SU-DHL-6 (cell line): ENCODE measurements around the gene CNR2.

ENCODE experiments used
- H2AFZ ChIP-seq: fragments of 200-600 bp; sonication (generic); 2 replicates; pipeline ENCODE4 v1.6.1; 2014; ENCODE audit warnings: low read depth, mild to moderate bottlenecking, moderate library complexity, mixed read lengths, antibody characterized with exemption, low read length; ENCODE audit not compliant: severe bottlenecking
- H3F3A ChIP-seq: fragments of 200-600 bp; shearing (Covaris generic); 2 replicates; pipeline ENCODE4 v1.6.0; 2016; ENCODE audit warnings: antibody characterized with exemption, mild to moderate bottlenecking; ENCODE audit not compliant: insufficient read depth
- H3K27ac ChIP-seq: fragments of 200-600 bp; sonication (generic); 2 replicates; pipeline ENCODE4 v1.5.1; 2016; ENCODE audit warnings: low read depth, mild to moderate bottlenecking, low read length, moderate library complexity, mixed read lengths
- H3K27me3 ChIP-seq: fragments of 200-600 bp; sonication (generic), shearing (Covaris generic); 2 replicates; pipeline ENCODE4 v1.6.0; 2014; ENCODE audit warnings: mild to moderate bottlenecking, low read length
- H3K36me3 ChIP-seq: fragments of 200-600 bp; sonication (generic); 2 replicates; pipeline ENCODE4 v1.6.1; 2014; ENCODE audit warnings: mild to moderate bottlenecking, low read length, mixed read lengths
- H3K4me2 ChIP-seq: fragments of 300-600, 200-600 bp; shearing (Covaris generic), sonication (generic); 2 replicates; pipeline ENCODE4 v1.6.0; 2014; ENCODE audit warnings: low read length, low read depth, mild to moderate bottlenecking; ENCODE audit not compliant: poor library complexity, severe bottlenecking
- H3K4me3 ChIP-seq: fragments of 200-600 bp; sonication (generic); 2 replicates; pipeline ENCODE4 v1.5.1; 2014; ENCODE audit warnings: antibody characterized with exemption, low read length, mild to moderate bottlenecking, mixed read lengths; ENCODE audit not compliant: insufficient read depth, poor library complexity, severe bottlenecking
- H3K79me2 ChIP-seq: fragments of 200-600 bp; sonication (generic); 2 replicates; pipeline ENCODE4 v1.6.1; 2014; ENCODE audit warnings: mild to moderate bottlenecking, low read length, moderate library complexity; ENCODE audit not compliant: insufficient read depth
- H3K9ac ChIP-seq: fragments of 200-600 bp; sonication (generic); 2 replicates; pipeline ENCODE4 v1.7.0; 2014; ENCODE audit warnings: mild to moderate bottlenecking, low read length
- H3K9me2 ChIP-seq: fragments of 200-600 bp; sonication (generic); replicated peaks from 2 replicates; pipeline ENCODE4 v1.6.1; 2014; ENCODE audit warnings: low read length; ENCODE audit not compliant: insufficient read depth
- H3K9me3 ChIP-seq: fragments of 200-600 bp; sonication (generic); 2 replicates; pipeline ENCODE4 v1.6.1; 2014; ENCODE audit warnings: low read length, mixed read lengths; ENCODE audit not compliant: insufficient read depth
- H4K20me1 ChIP-seq: fragments of 200-600 bp; sonication (generic); 2 replicates; pipeline ENCODE4 v1.6.1; 2014; ENCODE audit warnings: low read depth, mild to moderate bottlenecking, antibody characterized with exemption, low read length, moderate library complexity, mixed read lengths
- EZH2phosphoT487 ChIP-seq: fragments of 200-600 bp; sonication (generic), shearing (Covaris generic); conservative IDR thresholded peaks from 2 replicates; pipeline ENCODE4 v1.6.1; 2018; ENCODE audit warnings: mild to moderate bottlenecking, antibody characterized with exemption, low read length, moderate library complexity, mixed read lengths
- TF ChIP-seq, protein P1 (sequence below): fragments of 200-600 bp; sonication (generic); IDR thresholded peaks from one replicate; pipeline ENCODE4 v1.5.1; 2017; ENCODE audit warnings: antibody characterized with exemption, mild to moderate bottlenecking, low read length, moderate library complexity; ENCODE audit not compliant: insufficient read depth, poor library complexity, severe bottlenecking

The CNR2 gene

DNA sequence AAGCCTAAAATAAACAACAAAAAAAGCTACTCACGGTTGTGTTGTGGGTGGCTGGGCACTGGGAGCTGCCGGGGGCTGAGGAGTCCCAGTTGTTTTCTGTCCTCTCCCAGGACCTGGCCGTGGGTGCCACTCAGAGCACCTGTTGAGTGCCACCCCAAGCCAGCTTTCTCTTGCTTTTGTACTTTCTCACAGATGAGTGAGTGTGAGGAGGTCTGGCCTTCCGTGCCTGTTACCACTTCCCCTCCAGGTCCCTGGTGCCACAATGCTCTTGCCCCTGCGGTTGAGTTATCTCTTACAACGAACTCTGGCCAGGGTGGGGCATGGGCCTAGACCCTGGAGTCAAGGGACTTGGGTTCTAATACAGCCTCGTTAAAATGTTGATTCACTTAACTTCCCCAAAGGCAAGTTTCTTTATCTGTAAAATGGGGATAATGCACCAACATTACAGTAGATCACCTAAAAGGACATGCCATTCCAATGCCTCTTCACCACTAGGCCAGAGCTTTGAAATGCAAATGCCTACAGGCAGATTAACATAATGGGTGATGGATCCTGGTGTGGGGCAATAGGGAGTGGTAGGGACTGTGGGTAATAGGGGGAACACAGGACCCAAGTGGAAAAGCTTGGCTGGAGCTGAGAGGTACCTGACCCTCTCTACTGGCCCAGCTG, at the start of gene CNR2:
CNR2 (minus strand) TSS at position 151 of the 669 bp plus-strand sequence. CDS start 37,745 bp downstream, outside the sequence.
- TF ChIP-seq, protein P1, sequence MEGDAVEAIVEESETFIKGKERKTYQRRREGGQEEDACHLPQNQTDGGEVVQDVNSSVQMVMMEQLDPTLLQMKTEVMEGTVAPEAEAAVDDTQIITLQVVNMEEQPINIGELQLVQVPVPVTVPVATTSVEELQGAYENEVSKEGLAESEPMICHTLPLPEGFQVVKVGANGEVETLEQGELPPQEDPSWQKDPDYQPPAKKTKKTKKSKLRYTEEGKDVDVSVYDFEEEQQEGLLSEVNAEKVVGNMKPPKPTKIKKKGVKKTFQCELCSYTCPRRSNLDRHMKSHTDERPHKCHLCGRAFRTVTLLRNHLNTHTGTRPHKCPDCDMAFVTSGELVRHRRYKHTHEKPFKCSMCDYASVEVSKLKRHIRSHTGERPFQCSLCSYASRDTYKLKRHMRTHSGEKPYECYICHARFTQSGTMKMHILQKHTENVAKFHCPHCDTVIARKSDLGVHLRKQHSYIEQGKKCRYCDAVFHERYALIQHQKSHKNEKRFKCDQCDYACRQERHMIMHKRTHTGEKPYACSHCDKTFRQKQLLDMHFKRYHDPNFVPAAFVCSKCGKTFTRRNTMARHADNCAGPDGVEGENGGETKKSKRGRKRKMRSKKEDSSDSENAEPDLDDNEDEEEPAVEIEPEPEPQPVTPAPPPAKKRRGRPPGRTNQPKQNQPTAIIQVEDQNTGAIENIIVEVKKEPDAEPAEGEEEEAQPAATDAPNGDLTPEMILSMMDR = no peak
- TF ChIP-seq EZH2phosphoT487 = no peak
- Histone ChIP-seq H3K36me3 (no peaks in the 10 kb centered on the region), H3K27ac (peak within 1 kb of the TSS; percentile 96), H3K9me3 (no peaks in the 10 kb centered on the region), H3K9me2 (no peaks in the 10 kb centered on the region), H3F3A (peaks cover 77% of the 10 kb centered on the region), H3K27me3 (no peaks in the 10 kb centered on the region), H3K4me3 (peak within 1 kb of the TSS; percentile 53), H4K20me1 (no peaks in the 10 kb centered on the region), H3K4me2 (peak within 1 kb of the TSS; percentile 71), H2AFZ (no peak within 1 kb of the TSS), H3K9ac (peak within 1 kb of the TSS; percentile 58), H3K79me2 (peaks cover 22% of the 10 kb centered on the region)

GRCh38 chr1:23960291-23961020, 47.3 kb upstream of the CNR2 start:
- Histone ChIP-seq H3K9me2 (no peaks in the 10 kb centered on the region), H3K27me3 (no peaks in the 10 kb centered on the region), H3F3A (peaks cover 74% of the 10 kb centered on the region), H3K36me3 (peaks cover 24% of the 10 kb centered on the region), H3K4me2 (peak overlapping the region; percentile 82), H2AFZ (no peak overlapping the region), H3K9ac (peak overlapping the region; percentile 95), H3K79me2 (peaks cover 20% of the 10 kb centered on the region), H3K9me3 (no peaks in the 10 kb centered on the region), H3K27ac (peak overlapping the region; percentile 98), H4K20me1 (peaks cover 13% of the 10 kb centered on the region), H3K4me3 (peak overlapping the region; percentile 76)
- no peak for TF ChIP-seq EZH2phosphoT487
- TF ChIP-seq, protein P1 = no peak

DNA sequence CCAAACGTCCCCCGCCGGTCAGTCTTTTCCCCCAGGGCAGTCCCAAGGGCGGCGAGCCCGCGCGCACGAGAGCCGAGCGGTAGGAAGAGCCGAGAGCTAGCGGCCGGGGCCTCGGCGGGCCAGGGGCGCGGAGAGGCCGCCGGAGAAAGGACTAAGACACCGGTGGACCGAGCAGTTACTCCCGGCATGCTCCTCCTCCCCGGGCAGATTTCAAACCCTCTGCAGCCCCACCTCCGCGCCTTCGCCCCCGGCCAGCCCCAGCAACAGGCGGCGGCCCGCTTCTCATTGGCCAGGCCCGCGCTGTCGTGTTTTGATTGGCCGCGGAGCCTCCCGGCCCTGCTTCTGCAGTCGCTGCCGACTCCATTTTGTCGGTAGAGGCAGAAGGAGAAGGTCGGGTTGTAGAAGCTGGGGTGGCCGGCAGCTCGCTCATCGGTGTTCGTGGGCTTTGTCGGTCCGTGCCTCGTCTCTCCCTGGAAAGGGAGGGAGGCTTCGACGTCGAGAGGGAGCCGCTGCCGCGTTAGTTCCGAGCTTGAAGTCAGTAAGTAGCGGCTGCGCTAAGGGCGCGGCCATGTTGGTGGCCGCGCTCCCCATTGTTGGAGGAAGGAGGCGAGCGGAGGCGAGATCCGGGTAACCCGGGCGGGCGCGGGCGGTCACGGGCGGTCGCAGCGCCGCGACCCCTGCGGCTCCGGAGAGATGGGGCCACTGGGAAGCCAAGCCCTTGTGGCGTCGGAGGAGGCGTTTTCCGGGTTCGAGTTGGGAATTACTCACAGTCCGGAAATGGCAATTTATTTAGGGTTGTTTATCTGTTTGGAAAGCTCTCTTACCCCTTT, 46.5 kb upstream of the CNR2 start, which contains the start of gene PNRC2:
PNRC2 (plus strand) TSS at position 368 of the 830 bp plus-strand sequence. CDS start 1,630 bp downstream, outside the sequence.
- TF ChIP-seq, protein P1 = no peak
- no peak for TF ChIP-seq EZH2phosphoT487
- Histone ChIP-seq H2AFZ (peak within 1 kb of the TSS; percentile 6), H3K27me3 (no peaks in the 10 kb centered on the region)

More for the DNA sequence above, 46.5 kb upstream of the CNR2 start, which contains the start of gene PNRC2:
- Histone ChIP-seq H3K79me2 (peaks cover 20% of the 10 kb centered on the region), H3K9ac (peak within 1 kb of the TSS; percentile 95), H3K9me3 (no peaks in the 10 kb centered on the region), H3K4me3 (peak within 1 kb of the TSS; percentile 76), H3K9me2 (no peaks in the 10 kb centered on the region), H4K20me1 (peaks cover 6% of the 10 kb centered on the region), H3K27ac (peak within 1 kb of the TSS; percentile 98), H3K4me2 (peak within 1 kb of the TSS; percentile 96), H3K36me3 (peaks cover 17% of the 10 kb centered on the region), H3F3A (peaks cover 66% of the 10 kb centered on the region)
